GM18951 (cell line): ENCODE data around the gene CTR9.
A peak's percentile ranks its signal among the peaks of the same experiment; 100 is the strongest.
"Not testable (repeated sequence)": the region's sequence is repeated elsewhere in the genome, so short reads cannot be mapped to it uniquely, and the experiment has no call there.

Source experiments
- POLR2A ChIP-seq: IDR thresholded peaks from 4 replicates; pipeline ENCODE4 v1.6.1; 2011; ENCODE audit warnings: mild to moderate bottlenecking; ENCODE audit not compliant: insufficient read length, insufficient read depth; ENCODE audit errors: extremely low read depth
- in situ Hi-C: fragments of 300-500 bp; cut with MboI; formaldehyde crosslinking; loops from one replicate; pipeline ENCODE4 v1.12.0; 2022; ENCODE audit warnings: low sequenced_read_pairs, mixed read lengths, inconsistent platforms; ENCODE audit not compliant: unreplicated experiment

Gene CTR9

GRCh38 chr11:10805741-10806140 lies 54.7 kb downstream of the CTR9 start:
- TF ChIP-seq POLR2A = no peak
- in situ Hi-C loops = no loop called here

- in situ Hi-C loops = no loop called here
- no peak for TF ChIP-seq POLR2A
These were observed 55.2 kb downstream of the CTR9 start for GRCh38 chr11:10806206-10806605.

- in situ Hi-C loops = no loop called here
- no peak for TF ChIP-seq POLR2A
These were observed 56.6 kb downstream of the CTR9 start for GRCh38 chr11:10807493-10808234.

- no peak for TF ChIP-seq POLR2A
- in situ Hi-C loops = no loop called here
These were observed 57.1 kb downstream of the CTR9 start for GRCh38 chr11:10808235-10808552.

GRCh38 chr11:10808553-10809372 lies 57.7 kb downstream of the CTR9 start, which contains the start of gene EIF4G2:
Gene EIF4G2 (minus strand): TSS chr11:10808926.
- TF ChIP-seq POLR2A = peak; percentile 100
- in situ Hi-C loops = no loop called here

- in situ Hi-C loops = no loop called here
- no peak for TF ChIP-seq POLR2A
These were observed 58.5 kb downstream of the CTR9 start for GRCh38 chr11:10809373-10810160.

GRCh38 chr11:10813945-10814344 lies 62.9 kb downstream of the CTR9 start:
- in situ Hi-C loops = no loop called here
- TF ChIP-seq POLR2A = no peak

GRCh38 chr11:10818594-10818993 lies 67.5 kb downstream of the CTR9 start:
- TF ChIP-seq POLR2A = no peak

GRCh38 chr11:10822491-10822890 lies 71.4 kb downstream of the CTR9 start:
- in situ Hi-C loops = not testable (repeated sequence)

More at GRCh38 chr11:10818594-10818993, 67.5 kb downstream of the CTR9 start:
- in situ Hi-C loops = no loop called here

- no peak for TF ChIP-seq POLR2A
- in situ Hi-C loops = no loop called here
These were observed 72.1 kb downstream of the CTR9 start for GRCh38 chr11:10823152-10823579.

GRCh38 chr11:10824888-10825287 lies 73.8 kb downstream of the CTR9 start:
- in situ Hi-C loops = no loop called here

GRCh38 chr11:10828402-10828801 lies 77.4 kb downstream of the CTR9 start:
- TF ChIP-seq POLR2A = no peak
- in situ Hi-C loops = no loop called here

More at GRCh38 chr11:10824888-10825287, 73.8 kb downstream of the CTR9 start:
- no peak for TF ChIP-seq POLR2A

- TF ChIP-seq POLR2A = no peak
- in situ Hi-C loops = no loop called here
These were observed 78.1 kb downstream of the CTR9 start for GRCh38 chr11:10829139-10829538.
